Suprapubic skin (tissue), 4 donors: Measurements from ENCODE around the gene DRG1. TPM values are rescaled to one million over a fixed set of nuclear protein-coding genes. Genes with fewer than 3 reads are reported as not detected.

Source experiments
- total RNA-seq, 4 donors: library from RNA; depleted of rRNA; stranded (reverse); fragments of >200 nt; gene quantifications; one replicate each; pipeline ENCODE4 v1.1.0, GENCODE V29; 2016

Gene DRG1
- total RNA-seq, 4 donors from 2014 or later: 53.8 to 61.8 (median 55.0) TPM

Other genes starting within 250 kb of the DRG1 start
- 10 to 100 TPM; 36.0 to 41.9 (median 38.9) TPM for gene RNF185, start 239.4 kb upstream of the DRG1 start, total RNA-seq
- gene LIMK2, start 187.3 kb upstream of the DRG1 start, total RNA-seq: 100 to 1,000 TPM; 103 to 229 (median 188) TPM
- 100 to 1,000 TPM in 1 of 4 donors, 10 to 100 TPM in 3; 40.7 to 126 (median 64.4) TPM for gene PIK3IP1, start 107.1 kb upstream of the DRG1 start, total RNA-seq
- 10 to 100 TPM; 11.8 to 23.3 (median 14.6) TPM for gene PATZ1, start 53.3 kb upstream of the DRG1 start, total RNA-seq
- 10 to 100 TPM; 12.7 to 33.8 (median 22.5) TPM for gene EIF4ENIF1, start 90.2 kb downstream of the DRG1 start, total RNA-seq
- 100 to 1,000 TPM in 1 of 4 donors, 10 to 100 TPM in 3; 21.2 to 128 (median 40.7) TPM for gene SFI1, start 96.9 kb downstream of the DRG1 start, total RNA-seq